ENCODE measurements around the gene HOXA10. TPM values are rescaled to one million over a fixed set of nuclear protein-coding genes. Genes with fewer than 3 reads are reported as not detected.

Gene HOXA10
- total RNA-seq, 2 experiments from 2014 or later = not detected

- CTCF ChIA-PET = no interaction called here
- H3K36me3 Mint-ChIP-seq (ENCODE audit: low read depth) = no peaks in the 10 kb centered on the region
- POLR2A ChIA-PET = no interaction called here
- H3K9me3 Mint-ChIP-seq = no peaks in the 10 kb centered on the region
- no peak overlapping the region for H3K27ac Mint-ChIP-seq
- H3K27me3 Mint-ChIP-seq = peaks cover 24% of the 10 kb centered on the region
- no peak for DNase-seq
- no peak overlapping the region for H3K4me3 Mint-ChIP-seq
- no peaks in the 10 kb centered on the region for H3K4me1 Mint-ChIP-seq
Measured at GRCh38 chr7:27123007-27123476, 51.1 kb downstream of the HOXA10 start.

- no peak overlapping the region for H3K27ac Mint-ChIP-seq
- no peaks in the 10 kb centered on the region for H3K36me3 Mint-ChIP-seq (ENCODE audit: low read depth)
- ChIA-PET POLR2A (no interaction called here), CTCF (no interaction called here)
- DNase-seq = no peak
- no peaks in the 10 kb centered on the region for H3K9me3 Mint-ChIP-seq
- H3K4me1 Mint-ChIP-seq = no peaks in the 10 kb centered on the region
- no peak overlapping the region for H3K4me3 Mint-ChIP-seq
- peaks cover 17% of the 10 kb centered on the region for H3K27me3 Mint-ChIP-seq
Measured at GRCh38 chr7:27122077-27122910, 51.8 kb downstream of the HOXA10 start.

DNA sequence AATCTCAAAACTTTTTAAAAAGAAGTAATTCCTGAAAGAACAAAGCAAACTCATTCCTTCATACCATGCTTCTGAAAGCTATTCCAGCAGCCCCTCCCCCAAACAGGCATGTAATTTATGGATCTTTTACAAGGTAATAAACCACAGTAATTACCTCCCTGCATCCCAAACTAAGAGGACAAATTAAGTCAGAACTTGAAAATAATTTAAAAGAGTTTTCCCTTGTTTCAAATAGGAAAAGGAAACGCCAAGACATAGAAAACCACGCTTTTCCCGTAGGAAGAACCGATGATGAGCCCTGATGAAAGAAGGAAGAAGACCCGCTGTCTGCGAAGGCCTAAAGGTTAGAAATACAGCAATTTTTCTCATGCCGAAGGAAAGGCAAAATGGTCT lies 52.4 kb downstream of the HOXA10 start:
- Mint-ChIP-seq H3K9me3 (no peaks in the 10 kb centered on the region), H3K4me1 (no peaks in the 10 kb centered on the region), H3K27ac (no peak overlapping the region), H3K36me3 (ENCODE audit: low read depth) (no peaks in the 10 kb centered on the region), H3K27me3 (peaks cover 11% of the 10 kb centered on the region), H3K4me3 (no peak overlapping the region)
- DNase-seq = no peak
- CTCF ChIA-PET = no interaction called here
- POLR2A ChIA-PET = no interaction called here

Small RNA genes within 50 kb of the gene (microRNA-seq; reads per million reads assigned to microRNA genes)
- gene MIR196B (ENCODE audit: borderline microRNAs expressed, borderline replicate concordance) = 0.63 reads per million

Other genes with a start within 250 kb of the HOXA10 start
- under 1 TPM; 0.22 to 0.58 TPM for gene HOXA1, start 78.3 kb downstream of the HOXA10 start, total RNA-seq
- gene HOXA2, start 71.6 kb downstream of the HOXA10 start, total RNA-seq = not detected
- gene HOXA4, start 43.6 kb downstream of the HOXA10 start, total RNA-seq = under 1 TPM in 1 of 2 experiments, not detected in 1; 0.25 TPM
- not detected for gene HOXA5, start 30.6 kb downstream of the HOXA10 start, total RNA-seq
- gene HOXA6, start 26.5 kb downstream of the HOXA10 start, total RNA-seq = not detected
- not detected for gene HOXA3, start 21.7 kb downstream of the HOXA10 start, total RNA-seq
- not detected for gene HOXA7, start 17.6 kb downstream of the HOXA10 start, total RNA-seq
- not detected for gene HOXA9, start 8.8 kb downstream of the HOXA10 start, total RNA-seq
- gene HOXA11, start 10.9 kb upstream of the HOXA10 start, total RNA-seq = not detected
- not detected for gene HOXA13, start 25.8 kb upstream of the HOXA10 start, total RNA-seq
- not detected for gene EVX1, start 68.5 kb upstream of the HOXA10 start, total RNA-seq